Adrenal gland (tissue), 5 donors: ENCODE data around the gene TP53TG5.

ENCODE experiments used
- CTCF ChIP-seq, 6 experiments: fragments of 450-650 bp in 4 of 6; fragments of 200-600 bp in 2 of 6; sonication (generic) in 1 of 6; IDR thresholded peaks; 1 replicate in 5 of 6; 2 replicates in 1 of 6; pipeline versions ENCODE4 v1.5.1 to v1.8.0; 2016 to 2021; ENCODE audit warnings: antibody characterized with exemption in 6 of 6, mild to moderate bottlenecking in 2 of 6, moderate library complexity in 1 of 6
- POLR2A ChIP-seq, 2 donors: fragments of 450-650 bp; IDR thresholded peaks; one replicate each; pipeline ENCODE4 v1.6.1; 2017; ENCODE audit warnings: antibody characterized with exemption in 2 of 2, mild to moderate bottlenecking in 2 of 2, moderate library complexity in 1 of 2
- donor health status: DM: no; HTN: no; CAD: no.

DNA sequence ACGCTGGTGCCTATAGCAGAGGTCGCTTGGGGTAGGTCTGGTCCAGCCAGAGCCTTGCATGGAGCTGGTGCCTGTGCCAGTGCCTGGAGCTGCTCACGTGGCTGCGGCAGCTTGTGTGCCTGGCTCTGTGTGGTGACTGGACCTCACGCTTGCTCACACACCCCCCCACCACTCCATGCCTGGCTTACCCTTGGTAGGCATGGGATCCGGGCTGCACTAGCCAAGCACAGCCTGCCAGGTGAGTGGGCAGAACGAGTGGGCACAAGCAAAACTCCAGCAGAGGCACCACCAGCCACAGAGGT lies 16.9 kb upstream of the TP53TG5 start:
- TF ChIP-seq CTCF (IDR thresholded peaks at IDR 0.05), result no peak
- no peak for TF ChIP-seq POLR2A (IDR thresholded peaks at IDR 0.05)
